HCT116 (cell line): ENCODE results near the gene SHC1. TPM values are rescaled to one million over a fixed set of nuclear protein-coding genes. Genes with fewer than 3 reads are reported as not detected.

Experiments used
- ATAC-seq: fragments of 200-7000 bp; cut with Tn5 transposase; 2 replicates; pipeline ENCODE4 v1.9.1; 2020; ENCODE audit warnings: mild to moderate bottlenecking, moderate library complexity
- BruUV-seq: library from RNA; stranded (reverse); fragments of 400-500 nt; replicated peaks from 2 replicates; lab custom pipeline; 2021; lab: Mats Ljungman, UMichigan
- CTCF ChIA-PET: fragments of 300-600 bp; sonication (Branson Sonifier 250); formaldehyde crosslinking; loops from one replicate; lab custom pipeline; 2021; ENCODE audit warnings: antibody characterized with exemption; lab: Charles Lee
- POLR2A ChIA-PET: fragments of 300-600, 350-600 bp; sonication (Branson Sonifier 250); formaldehyde crosslinking; loops from one replicate; lab custom pipeline; 2021; ENCODE audit warnings: antibody characterized with exemption; lab: Charles Lee
- RAD21 ChIA-PET, 2 experiments: fragments of 300-600 bp; sonication (Branson Sonifier 250); formaldehyde crosslinking; loops; one replicate each; lab custom pipeline; 2023; ENCODE audit warnings: low total read pairs in 2 of 2; ENCODE audit not compliant: uncharacterized antibody in 2 of 2, unreplicated experiment in 2 of 2, low non-redundant PET in 1 of 2; lab: Charles Lee
- DNase-seq: peaks from one replicate; pipeline ENCODE4 v3.0.0-alpha.2; 2010; ENCODE audit warnings: low read depth, low spot score
- H2AFZ ChIP-seq: fragments of 200-600 bp; shearing (Covaris generic), sonication (generic); 2 replicates; pipeline ENCODE4 v1.6.1; 2017; ENCODE audit warnings: low read depth, mixed run types, mixed read lengths, antibody characterized with exemption, low read length; ENCODE audit not compliant: poor library complexity, severe bottlenecking
- H3K27ac ChIP-seq: 2 replicates; pipeline ENCODE4 v1.5.1; 2012; ENCODE audit warnings: low read depth, low read length
- H3K27me3 ChIP-seq: fragments of 200-600 bp; sonication (generic); 2 replicates; pipeline ENCODE4 v1.6.1; 2016; ENCODE audit warnings: mixed run types, low read length, mixed read lengths; ENCODE audit not compliant: insufficient read depth
- H3K36me3 ChIP-seq, 2 experiments: fragments of 200-500 bp in 1 of 2; fragments of 200-600 bp in 1 of 2; sonication (Bioruptor generic) in 1 of 2; sonication (generic) in 1 of 2; 2 replicates each; pipeline versions ENCODE4 v1.5.1 to v1.6.1; 2014 to 2016; ENCODE audit warnings: low read length in 2 of 2, inconsistent platforms in 1 of 2, mixed read lengths in 1 of 2, mixed run types in 1 of 2; ENCODE audit not compliant: insufficient read depth in 2 of 2, control insufficient read depth in 1 of 2
- H3K4me1 ChIP-seq, 2 experiments: fragments of 200-600 bp in 1 of 2; sonication (generic) in 1 of 2; 2 replicates each; pipeline versions ENCODE4 v1.5.1 to v1.6.1; 2012 to 2017; ENCODE audit warnings: low read length in 2 of 2, inconsistent platforms in 1 of 2, mild to moderate bottlenecking in 1 of 2, mixed read lengths in 1 of 2, mixed run types in 1 of 2, moderate library complexity in 1 of 2; ENCODE audit not compliant: insufficient read depth in 2 of 2, control insufficient read depth in 1 of 2
- H3K4me2 ChIP-seq: fragments of 200-600 bp; sonication (generic); 2 replicates; pipeline ENCODE4 v1.6.1; 2017; ENCODE audit warnings: mixed run types, low read length, mixed read lengths
- H3K4me3 ChIP-seq, 2 experiments: fragments of 200-600 bp in 1 of 2; sonication (generic) in 1 of 2; replicated peaks in 1 of 2; 2 replicates each; pipeline ENCODE4 v1.5.1; 2011 to 2016; ENCODE audit warnings: low read length in 2 of 2, control low read depth in 1 of 2, low read depth in 1 of 2, mild to moderate bottlenecking in 1 of 2, mixed read lengths in 1 of 2, mixed run types in 1 of 2
- H3K79me2 ChIP-seq: fragments of 200-600 bp; sonication (generic); 2 replicates; pipeline ENCODE4 v1.6.1; 2017; ENCODE audit warnings: mild to moderate bottlenecking, mixed run types, low read length, moderate library complexity, mixed read lengths; ENCODE audit not compliant: insufficient read depth
- H3K9ac ChIP-seq: fragments of 200-600 bp; sonication (generic); 2 replicates; pipeline ENCODE4 v1.6.1; 2016; ENCODE audit warnings: low read length, mixed read lengths
- H3K9me2 ChIP-seq: fragments of 200-600 bp; sonication (generic), shearing (Covaris generic); 2 replicates; pipeline ENCODE4 v1.6.1; 2017; ENCODE audit warnings: mixed run types, mild to moderate bottlenecking, moderate library complexity; ENCODE audit not compliant: insufficient read depth
- H3K9me3 ChIP-seq, 2 experiments: fragments of 200-500 bp in 1 of 2; fragments of 200-600 bp in 1 of 2; sonication (Bioruptor generic) in 1 of 2; sonication (generic) in 1 of 2; 2 replicates each; pipeline ENCODE4 v1.6.1; 2014 to 2017; ENCODE audit warnings: low read length in 2 of 2, mixed read lengths in 2 of 2, inconsistent platforms in 1 of 2, low read depth in 1 of 2, mild to moderate bottlenecking in 1 of 2, mixed run types in 1 of 2, moderate library complexity in 1 of 2; ENCODE audit not compliant: control insufficient read depth in 1 of 2, insufficient read depth in 1 of 2
- H4K20me1 ChIP-seq: fragments of 200-600 bp; sonication (generic), shearing (Covaris generic); 2 replicates; pipeline ENCODE4 v1.6.1; 2017; ENCODE audit warnings: mixed run types, mild to moderate bottlenecking, moderate library complexity; ENCODE audit not compliant: insufficient read depth
- CBX3 ChIP-seq: IDR thresholded peaks from 2 replicates; pipeline ENCODE4 v1.6.1; 2012; ENCODE audit warnings: low read depth
- EZH2phosphoT487 ChIP-seq: fragments of 200-600 bp; IDR thresholded peaks from 2 replicates; pipeline ENCODE4 v1.6.1; 2018; ENCODE audit warnings: antibody characterized with exemption, borderline replicate concordance
- POLR2A ChIP-seq: IDR thresholded peaks from 2 replicates; pipeline ENCODE4 v1.7.0; 2011; ENCODE audit warnings: borderline replicate concordance; ENCODE audit not compliant: insufficient read depth, insufficient read length; ENCODE audit errors: extremely low read depth
- SP1 ChIP-seq: IDR thresholded peaks from 2 replicates; pipeline ENCODE4 v1.6.1; 2012; ENCODE audit warnings: low read depth
- SRF ChIP-seq: IDR thresholded peaks from 2 replicates; pipeline ENCODE4 v1.6.1; 2012; ENCODE audit warnings: low read depth
- YY1 ChIP-seq: IDR thresholded peaks from 2 replicates; pipeline ENCODE4 v1.6.1; 2011; ENCODE audit warnings: low read length, low read depth, moderate library complexity, mild to moderate bottlenecking; ENCODE audit not compliant: insufficient replicate concordance; ENCODE audit errors: extremely low read depth
- ZFX ChIP-seq: fragments of 450-650 bp; IDR thresholded peaks from 2 replicates; pipeline ENCODE4 v1.6.1; 2017
- intact Hi-C: fragments of 100-400 bp; cut with micrococcal nuclease; formaldehyde crosslinking; loops from 2 replicates; pipeline ENCODE4 v1.10.0; 2022
- total RNA-seq: library from RNA; stranded (reverse); gene quantifications from one replicate; pipeline ENCODE4 v1.2.1, GENCODE V29; 2021; ENCODE audit not compliant: unreplicated experiment
- TF ChIP-seq, protein P1 (sequence below): IDR thresholded peaks from 2 replicates; pipeline ENCODE4 v1.6.1; 2012; ENCODE audit warnings: low read depth
- TF ChIP-seq, protein P2 (sequence below): IDR thresholded peaks from 2 replicates; pipeline ENCODE4 v1.6.1; 2011; ENCODE audit warnings: mild to moderate bottlenecking, low read length, moderate library complexity; ENCODE audit not compliant: insufficient replicate concordance; ENCODE audit errors: extremely low read depth
- TF ChIP-seq, protein P3 (sequence below): IDR thresholded peaks from 2 replicates; pipeline ENCODE4 v1.6.1; 2012

Gene SHC1
- total RNA-seq, 1 experiment from 2014 or later: 148 TPM

DNA sequence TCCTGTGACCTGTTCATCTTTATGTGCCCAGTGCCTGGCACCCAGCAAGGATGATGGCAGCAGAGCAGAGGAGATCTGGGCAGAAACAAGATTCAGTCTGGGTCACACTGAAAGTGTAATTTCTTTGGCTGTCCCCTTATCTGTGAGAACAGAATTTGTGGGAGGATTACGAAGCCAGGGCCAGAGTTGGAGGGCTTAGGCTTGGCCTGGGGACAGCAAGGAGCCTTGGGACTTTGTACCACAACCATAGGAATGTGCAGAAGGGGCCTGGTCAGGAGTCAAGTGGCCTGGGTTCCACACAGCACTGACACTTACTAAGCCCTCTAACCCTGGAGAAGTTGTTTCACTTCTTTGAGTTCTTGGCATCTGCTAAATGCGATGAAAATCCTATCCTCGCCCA is 46.9 kb downstream of the SHC1 start:
- no peak overlapping the region for H2AFZ ChIP-seq
- ChIA-PET POLR2A (no interaction called here), CTCF (interaction anchor here (1.4 kb wide), 1 partner anchor 20 kb away, joined by 3 read pairs; no protein-coding TSS in a partner anchor), RAD21 (no interaction called here)
- H3K4me3 ChIP-seq: no peak overlapping the region
- no peaks in the 10 kb centered on the region for H4K20me1 ChIP-seq
- H3K9ac ChIP-seq: no peak overlapping the region
- H3K4me2 ChIP-seq: no peak overlapping the region
- intact Hi-C loops: no loop called here
- no TSS peak for BruUV-seq
- no peaks in the 10 kb centered on the region for H3K9me3 ChIP-seq
- peaks cover 0 to 3% of the 10 kb centered on the region in 2 experiments; a peak in 1 of 4 replicates for H3K36me3 ChIP-seq
- no peaks in the 10 kb centered on the region for H3K27me3 ChIP-seq
- H3K27ac ChIP-seq: no peak overlapping the region
- ATAC-seq: no peak
- DNase-seq: no peak
- H3K4me1 ChIP-seq: no peaks in the 10 kb centered on the region
- TF ChIP-seq YY1 (no peak), EZH2phosphoT487 (no peak), CBX3 (no peak), SP1 (no peak), POLR2A (no peak), ZFX (no peak), SRF (no peak)
- TF ChIP-seq, protein P1, sequence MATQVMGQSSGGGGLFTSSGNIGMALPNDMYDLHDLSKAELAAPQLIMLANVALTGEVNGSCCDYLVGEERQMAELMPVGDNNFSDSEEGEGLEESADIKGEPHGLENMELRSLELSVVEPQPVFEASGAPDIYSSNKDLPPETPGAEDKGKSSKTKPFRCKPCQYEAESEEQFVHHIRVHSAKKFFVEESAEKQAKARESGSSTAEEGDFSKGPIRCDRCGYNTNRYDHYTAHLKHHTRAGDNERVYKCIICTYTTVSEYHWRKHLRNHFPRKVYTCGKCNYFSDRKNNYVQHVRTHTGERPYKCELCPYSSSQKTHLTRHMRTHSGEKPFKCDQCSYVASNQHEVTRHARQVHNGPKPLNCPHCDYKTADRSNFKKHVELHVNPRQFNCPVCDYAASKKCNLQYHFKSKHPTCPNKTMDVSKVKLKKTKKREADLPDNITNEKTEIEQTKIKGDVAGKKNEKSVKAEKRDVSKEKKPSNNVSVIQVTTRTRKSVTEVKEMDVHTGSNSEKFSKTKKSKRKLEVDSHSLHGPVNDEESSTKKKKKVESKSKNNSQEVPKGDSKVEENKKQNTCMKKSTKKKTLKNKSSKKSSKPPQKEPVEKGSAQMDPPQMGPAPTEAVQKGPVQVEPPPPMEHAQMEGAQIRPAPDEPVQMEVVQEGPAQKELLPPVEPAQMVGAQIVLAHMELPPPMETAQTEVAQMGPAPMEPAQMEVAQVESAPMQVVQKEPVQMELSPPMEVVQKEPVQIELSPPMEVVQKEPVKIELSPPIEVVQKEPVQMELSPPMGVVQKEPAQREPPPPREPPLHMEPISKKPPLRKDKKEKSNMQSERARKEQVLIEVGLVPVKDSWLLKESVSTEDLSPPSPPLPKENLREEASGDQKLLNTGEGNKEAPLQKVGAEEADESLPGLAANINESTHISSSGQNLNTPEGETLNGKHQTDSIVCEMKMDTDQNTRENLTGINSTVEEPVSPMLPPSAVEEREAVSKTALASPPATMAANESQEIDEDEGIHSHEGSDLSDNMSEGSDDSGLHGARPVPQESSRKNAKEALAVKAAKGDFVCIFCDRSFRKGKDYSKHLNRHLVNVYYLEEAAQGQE: no peak
- TF ChIP-seq, protein P2, sequence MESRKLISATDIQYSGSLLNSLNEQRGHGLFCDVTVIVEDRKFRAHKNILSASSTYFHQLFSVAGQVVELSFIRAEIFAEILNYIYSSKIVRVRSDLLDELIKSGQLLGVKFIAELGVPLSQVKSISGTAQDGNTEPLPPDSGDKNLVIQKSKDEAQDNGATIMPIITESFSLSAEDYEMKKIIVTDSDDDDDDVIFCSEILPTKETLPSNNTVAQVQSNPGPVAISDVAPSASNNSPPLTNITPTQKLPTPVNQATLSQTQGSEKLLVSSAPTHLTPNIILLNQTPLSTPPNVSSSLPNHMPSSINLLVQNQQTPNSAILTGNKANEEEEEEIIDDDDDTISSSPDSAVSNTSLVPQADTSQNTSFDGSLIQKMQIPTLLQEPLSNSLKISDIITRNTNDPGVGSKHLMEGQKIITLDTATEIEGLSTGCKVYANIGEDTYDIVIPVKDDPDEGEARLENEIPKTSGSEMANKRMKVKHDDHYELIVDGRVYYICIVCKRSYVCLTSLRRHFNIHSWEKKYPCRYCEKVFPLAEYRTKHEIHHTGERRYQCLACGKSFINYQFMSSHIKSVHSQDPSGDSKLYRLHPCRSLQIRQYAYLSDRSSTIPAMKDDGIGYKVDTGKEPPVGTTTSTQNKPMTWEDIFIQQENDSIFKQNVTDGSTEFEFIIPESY: no peak
- TF ChIP-seq, protein P3, sequence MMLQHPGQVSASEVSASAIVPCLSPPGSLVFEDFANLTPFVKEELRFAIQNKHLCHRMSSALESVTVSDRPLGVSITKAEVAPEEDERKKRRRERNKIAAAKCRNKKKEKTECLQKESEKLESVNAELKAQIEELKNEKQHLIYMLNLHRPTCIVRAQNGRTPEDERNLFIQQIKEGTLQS: no peak
- no peaks in the 10 kb centered on the region for H3K79me2 ChIP-seq
- H3K9me2 ChIP-seq: no peaks in the 10 kb centered on the region
